ENCODE measurements around the gene GNAZ.

- no peak for TF ChIP-seq CTCF (IDR thresholded peaks at IDR 0.05; ENCODE audit: low read depth, low read length, poor library complexity, severe bottlenecking)
- TF ChIP-seq EZH2phosphoT487 (IDR thresholded peaks at IDR 0.05; ENCODE audit: borderline replicate concordance, low read length), result no peak
These were observed 6.7 kb downstream of the GNAZ start for GRCh38 chr22:23076896-23077572.
